DOHH2 (cell line): ENCODE data around the gene SPOCK1.

ENCODE experiments used
- H3F3A ChIP-seq: fragments of 200-600 bp; sonication (generic), shearing (Covaris generic); 2 replicates; pipeline ENCODE4 v1.6.0; 2016; ENCODE audit warnings: antibody characterized with exemption, mild to moderate bottlenecking; ENCODE audit not compliant: control insufficient read depth, insufficient read depth
- H3K27ac ChIP-seq: fragments of 200-600 bp; sonication (generic); 2 replicates; pipeline ENCODE4 v1.5.1; 2014; ENCODE audit warnings: low read depth, mild to moderate bottlenecking, low read length, moderate library complexity
- H3K27me3 ChIP-seq: fragments of 200-600 bp; sonication (generic); 2 replicates; pipeline ENCODE4 v1.6.1; 2014; ENCODE audit warnings: mild to moderate bottlenecking, low read length, mixed read lengths; ENCODE audit not compliant: control insufficient read depth
- H3K36me3 ChIP-seq: fragments of 200-600 bp; sonication (generic); 2 replicates; pipeline ENCODE4 v1.6.1; 2014; ENCODE audit warnings: mild to moderate bottlenecking, low read length, moderate library complexity, mixed read lengths; ENCODE audit not compliant: control insufficient read depth
- H3K4me1 ChIP-seq: fragments of 200-600 bp; sonication (generic); 2 replicates; pipeline ENCODE4 v1.6.1; 2014; ENCODE audit warnings: mild to moderate bottlenecking, low read length, mixed read lengths; ENCODE audit not compliant: control insufficient read depth
- H3K4me2 ChIP-seq: fragments of 200-600 bp; sonication (generic); 2 replicates; pipeline ENCODE4 v1.6.0; 2014; ENCODE audit warnings: mild to moderate bottlenecking, low read length, moderate library complexity
- H3K4me3 ChIP-seq: fragments of 200-600 bp; sonication (generic); 2 replicates; pipeline ENCODE4 v1.5.1; 2014; ENCODE audit warnings: mild to moderate bottlenecking, low read length, mixed read lengths
- H3K79me2 ChIP-seq: fragments of 200-600 bp; sonication (generic); 2 replicates; pipeline ENCODE4 v1.6.1; 2014; ENCODE audit warnings: mild to moderate bottlenecking, low read length, mixed read lengths; ENCODE audit not compliant: control insufficient read depth
- H3K9me2 ChIP-seq: fragments of 200-600 bp; sonication (generic); replicated peaks from 2 replicates; pipeline ENCODE4 v1.6.1; 2014; ENCODE audit warnings: mild to moderate bottlenecking, low read length, mixed read lengths; ENCODE audit not compliant: control insufficient read depth
- H3K9me3 ChIP-seq: fragments of 200-600 bp; sonication (generic); 2 replicates; pipeline ENCODE4 v1.6.1; 2014; ENCODE audit warnings: antibody characterized with exemption, low read length, mixed read lengths; ENCODE audit not compliant: control insufficient read depth, insufficient read depth
- H4K20me1 ChIP-seq: fragments of 200-600 bp; sonication (generic); 2 replicates; pipeline ENCODE4 v1.6.0; 2014; ENCODE audit warnings: low read depth, mild to moderate bottlenecking, antibody characterized with exemption, low read length, moderate library complexity; ENCODE audit not compliant: control insufficient read depth, insufficient read depth
- CTCF ChIP-seq: fragments of 200-600 bp; sonication (generic); IDR thresholded peaks from one replicate; pipeline ENCODE4 v1.5.1; 2014; ENCODE audit warnings: antibody characterized with exemption, mild to moderate bottlenecking, low read depth, low read length; ENCODE audit not compliant: poor library complexity, severe bottlenecking
- EZH2phosphoT487 ChIP-seq: fragments of 200-600 bp; sonication (generic); IDR thresholded peaks from 2 replicates; pipeline ENCODE4 v1.6.1; 2017; ENCODE audit warnings: borderline replicate concordance, mild to moderate bottlenecking, antibody characterized with exemption, low read length, moderate library complexity, mixed read lengths

The SPOCK1 gene

GRCh38 chr5:136999787-137000186, 499.3 kb downstream of the SPOCK1 start:
- TF ChIP-seq EZH2phosphoT487 (no peak), CTCF (no peak)
- Histone ChIP-seq H3K36me3 (no peaks in the 10 kb centered on the region), H3K4me2 (no peak overlapping the region), H3K79me2 (no peaks in the 10 kb centered on the region), H3K27ac (no peak overlapping the region), H3F3A (no peaks in the 10 kb centered on the region), H3K4me1 (no peaks in the 10 kb centered on the region), H3K27me3 (no peaks in the 10 kb centered on the region), H3K4me3 (no peak overlapping the region), H3K9me2 (no peaks in the 10 kb centered on the region), H3K9me3 (no peaks in the 10 kb centered on the region; the same call in 1 of the 2 replicates), H4K20me1 (no peaks in the 10 kb centered on the region)

- Histone ChIP-seq H3K4me3 (no peak overlapping the region), H3K4me1 (no peaks in the 10 kb centered on the region), H3K9me3 (no peaks in the 10 kb centered on the region; the same call in 1 of the 2 replicates), H3K79me2 (no peaks in the 10 kb centered on the region), H3K4me2 (no peak overlapping the region), H3K27me3 (no peaks in the 10 kb centered on the region), H3K36me3 (no peaks in the 10 kb centered on the region), H4K20me1 (no peaks in the 10 kb centered on the region), H3K27ac (no peak overlapping the region), H3K9me2 (no peaks in the 10 kb centered on the region), H3F3A (no peaks in the 10 kb centered on the region)
- no peak for TF ChIP-seq CTCF
- TF ChIP-seq EZH2phosphoT487: no peak
Observed at GRCh38 chr5:136998854-136999357, 500.2 kb downstream of the SPOCK1 start.

- H3K27ac ChIP-seq: no peak overlapping the region
- H3K79me2 ChIP-seq: no peaks in the 10 kb centered on the region
- H3K4me2 ChIP-seq: no peak overlapping the region
- H3K27me3 ChIP-seq: no peaks in the 10 kb centered on the region
- no peaks in the 10 kb centered on the region for H3F3A ChIP-seq
- H3K9me2 ChIP-seq: no peaks in the 10 kb centered on the region
- no peaks in the 10 kb centered on the region for H3K4me1 ChIP-seq
- H3K4me3 ChIP-seq: no peak overlapping the region
- TF ChIP-seq EZH2phosphoT487 (no peak), CTCF (no peak)
- H3K9me3 ChIP-seq: no peaks in the 10 kb centered on the region; the same call in 1 of the 2 replicates
- H3K36me3 ChIP-seq: no peaks in the 10 kb centered on the region
- H4K20me1 ChIP-seq: no peaks in the 10 kb centered on the region
Observed at GRCh38 chr5:136994154-136994553, 505.0 kb downstream of the SPOCK1 start.
